HL-60 (cell line): ENCODE measurements around the gene BHLHE23.

ENCODE experiments used
- DNase-seq, 2 experiments: peaks; one replicate each; pipeline ENCODE4 v3.0.0-alpha.2; 2010 to 2020; ENCODE audit warnings: low read depth in 1 of 2, low spot score in 1 of 2
- H3K27ac ChIP-seq: fragments of 250-450 bp; sonication (Bioruptor Pico); replicated peaks from 2 replicates; pipeline ENCODE4 v1.5.1; 2020; ENCODE audit warnings: mild to moderate bottlenecking, moderate library complexity
- H3K27me3 ChIP-seq: fragments of 250-450 bp; sonication (Bioruptor Pico); 2 replicates; pipeline ENCODE4 v1.5.1; 2021; ENCODE audit warnings: mild to moderate bottlenecking, moderate library complexity; ENCODE audit not compliant: insufficient read depth, poor library complexity, severe bottlenecking
- H3K4me3 ChIP-seq: replicated peaks from 2 replicates; pipeline ENCODE4 v1.5.1; 2011; ENCODE audit warnings: mild to moderate bottlenecking, control low read depth, low read length; ENCODE audit not compliant: insufficient read depth
- CTCF ChIP-seq: IDR thresholded peaks from one replicate; pipeline ENCODE4 v1.5.1; 2011; ENCODE audit warnings: low read length, control low read depth, inconsistent platforms; ENCODE audit not compliant: insufficient read depth
- GABPA ChIP-seq: IDR thresholded peaks from 2 replicates; pipeline ENCODE4 v1.6.1; 2012; ENCODE audit warnings: low read depth
- POLR2AphosphoS5 ChIP-seq: IDR thresholded peaks from 2 replicates; pipeline ENCODE4 v1.6.1; 2012; ENCODE audit warnings: low read depth
- REST ChIP-seq: IDR thresholded peaks from 2 replicates; pipeline ENCODE4 v1.6.1; 2012; ENCODE audit warnings: low read depth; ENCODE audit not compliant: insufficient replicate concordance
- SPI1 ChIP-seq: IDR thresholded peaks from 2 replicates; pipeline ENCODE4 v1.6.1; 2012; ENCODE audit warnings: low read depth, mild to moderate bottlenecking, borderline replicate concordance

The BHLHE23 gene

GRCh38 chr20:63000958-63001357 lies 5.8 kb downstream of the BHLHE23 start:
- TF ChIP-seq SPI1 (no peak), POLR2AphosphoS5 (no peak)
- H3K27ac ChIP-seq: no peak overlapping the region
- H3K27me3 ChIP-seq: peaks cover 49% of the 10 kb centered on the region
- DNase-seq: no peak
- H3K4me3 ChIP-seq: no peak overlapping the region

- peaks cover 40% of the 10 kb centered on the region for H3K27me3 ChIP-seq
- DNase-seq: no peak
- TF ChIP-seq REST (no peak), POLR2AphosphoS5 (no peak), GABPA (no peak), CTCF (no peak), SPI1 (no peak)
- no peak overlapping the region for H3K27ac ChIP-seq
- no peak overlapping the region for H3K4me3 ChIP-seq
Measured at GRCh38 chr20:63000036-63000435, 6.7 kb downstream of the BHLHE23 start.

- DNase-seq: peak in 1 of 2 experiments; percentile 36
- Histone ChIP-seq H3K27me3 (peaks cover 35% of the 10 kb centered on the region), H3K4me3 (no peak overlapping the region), H3K27ac (no peak overlapping the region)
- peak; percentile 35; the same call in 1 of the 2 replicates for TF ChIP-seq SPI1
- no peak for TF ChIP-seq REST
Measured at GRCh38 chr20:62999580-62999979, 7.2 kb downstream of the BHLHE23 start.

DNA sequence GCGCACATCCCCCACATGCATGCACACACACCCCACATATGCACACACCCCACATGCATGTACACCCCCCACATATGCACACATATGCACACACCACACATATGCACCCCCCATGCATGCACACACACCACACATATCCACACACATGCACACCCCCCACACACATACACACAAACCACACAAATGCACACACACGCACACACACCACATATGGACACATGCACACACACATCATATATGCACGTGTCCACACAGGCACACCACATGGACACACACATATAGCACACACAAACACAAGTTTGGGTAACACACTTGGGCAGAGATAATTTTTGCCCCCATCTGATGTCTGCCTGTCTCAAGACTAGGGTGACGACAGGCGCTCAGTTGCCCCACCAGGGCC lies 8.3 kb downstream of the BHLHE23 start:
- no peak overlapping the region for H3K27ac ChIP-seq
- no peak overlapping the region for H3K4me3 ChIP-seq
- no peak for DNase-seq
- TF ChIP-seq POLR2AphosphoS5: no peak
- no peak for TF ChIP-seq REST
- TF ChIP-seq CTCF: no peak
- no peak for TF ChIP-seq SPI1
- no peak for TF ChIP-seq GABPA
- H3K27me3 ChIP-seq: peaks cover 24% of the 10 kb centered on the region
